Astrocyte (in vitro differentiated cells and primary cell): ENCODE results near the gene HOXB6. TPM values are rescaled to one million over a fixed set of nuclear protein-coding genes. Genes with fewer than 3 reads are reported as not detected.

Experiments used
- DNase-seq: peaks from one replicate; pipeline ENCODE4 v3.0.0-alpha.2; 2010; ENCODE audit warnings: low read depth
- FAIRE-seq: peaks from 2 replicates; lab custom pipeline; 2011; peaks lifted over from hg19 to GRCh38; lab: Jason Lieb, UNC
- H2AFZ ChIP-seq: 2 replicates; pipeline ENCODE4 v1.6.0; 2012; ENCODE audit warnings: low read depth, low read length, inconsistent platforms
- H3K27ac ChIP-seq: 2 replicates; pipeline ENCODE4 v1.5.1; 2011; ENCODE audit warnings: low read depth, low read length, inconsistent platforms
- H3K27me3 ChIP-seq: 2 replicates; pipeline ENCODE4 v1.6.0; 2011; ENCODE audit warnings: low read length, inconsistent platforms; ENCODE audit not compliant: insufficient read depth
- H3K36me3 ChIP-seq: 2 replicates; pipeline ENCODE4 v1.5.1; 2011; ENCODE audit warnings: low read length, inconsistent platforms; ENCODE audit not compliant: insufficient read depth
- H3K4me1 ChIP-seq: 2 replicates; pipeline ENCODE4 v1.5.1; 2011; ENCODE audit warnings: low read length, inconsistent platforms; ENCODE audit not compliant: insufficient read depth
- H3K4me2 ChIP-seq: 2 replicates; pipeline ENCODE4 v1.6.0; 2012; ENCODE audit warnings: low read length, inconsistent platforms
- H3K4me3 ChIP-seq: 2 replicates; pipeline ENCODE4 v1.5.1; 2011; ENCODE audit warnings: low read depth, mild to moderate bottlenecking, low read length, inconsistent platforms; ENCODE audit not compliant: insufficient read depth
- H3K79me2 ChIP-seq: 2 replicates; pipeline ENCODE4 v1.6.0; 2012; ENCODE audit warnings: mild to moderate bottlenecking, low read length, inconsistent platforms; ENCODE audit not compliant: insufficient read depth
- H3K9ac ChIP-seq: 2 replicates; pipeline ENCODE4 v1.6.0; 2012; ENCODE audit warnings: mild to moderate bottlenecking, low read length, inconsistent platforms
- H3K9me3 ChIP-seq: 2 replicates; pipeline ENCODE4 v1.5.1; 2012; ENCODE audit warnings: low read depth, mild to moderate bottlenecking, low read length, inconsistent platforms; ENCODE audit not compliant: insufficient read depth
- H4K20me1 ChIP-seq: 2 replicates; pipeline ENCODE4 v1.6.0; 2012; ENCODE audit warnings: low read length, inconsistent platforms; ENCODE audit not compliant: insufficient read depth
- H3K27ac Mint-ChIP-seq: one replicate; pipeline ENCODE4 v1.8.0; 2021; ENCODE audit warnings: mild to moderate bottlenecking, mixed read lengths; ENCODE audit not compliant: unreplicated experiment
- H3K27me3 Mint-ChIP-seq: one replicate; pipeline ENCODE4 v1.8.0; 2021; ENCODE audit warnings: low read depth, mixed read lengths; ENCODE audit not compliant: unreplicated experiment
- H3K36me3 Mint-ChIP-seq: one replicate; pipeline ENCODE4 v1.8.0; 2021; ENCODE audit warnings: low read depth, mixed read lengths; ENCODE audit not compliant: unreplicated experiment
- H3K4me1 Mint-ChIP-seq: one replicate; pipeline ENCODE4 v1.8.0; 2021; ENCODE audit warnings: low read depth, mixed read lengths; ENCODE audit not compliant: unreplicated experiment
- H3K4me3 Mint-ChIP-seq: one replicate; pipeline ENCODE4 v1.8.0; 2021; ENCODE audit warnings: mild to moderate bottlenecking, moderate library complexity, mixed read lengths; ENCODE audit not compliant: unreplicated experiment
- H3K9me3 Mint-ChIP-seq: one replicate; pipeline ENCODE4 v1.8.0; 2021; ENCODE audit warnings: mild to moderate bottlenecking, mixed read lengths; ENCODE audit not compliant: unreplicated experiment
- EZH2 ChIP-seq: IDR thresholded peaks from 2 replicates; pipeline ENCODE4 v1.6.1; 2012; ENCODE audit warnings: mild to moderate bottlenecking, low read length, inconsistent platforms; ENCODE audit not compliant: insufficient read depth
- total RNA-seq: library from RNA; stranded (reverse); gene quantifications from 2 replicates; pipeline ENCODE4 v1.2.1, GENCODE V29; 2021
- TF ChIP-seq, protein P1 (sequence below): IDR thresholded peaks from 2 replicates; pipeline ENCODE4 v1.5.1; 2011; ENCODE audit warnings: low read depth, mild to moderate bottlenecking, inconsistent platforms, low read length, moderate library complexity; ENCODE audit not compliant: insufficient read depth

HOXB6 gene
- total RNA-seq, 1 donor from 2014 or later: not detected

GRCh38 chr17:48584223-48584741 lies 20.5 kb downstream of the HOXB6 start:
- Mint-ChIP-seq H3K27ac (no peak overlapping the region), H3K27me3 (peaks cover 98% of the 10 kb centered on the region), H3K36me3 (no peaks in the 10 kb centered on the region), H3K4me1 (peaks cover 3% of the 10 kb centered on the region), H3K9me3 (peaks cover 32% of the 10 kb centered on the region), H3K4me3 (no peak overlapping the region)
- DNase-seq (no peak), FAIRE-seq (no peak)
- Histone ChIP-seq H3K79me2 (peaks cover 38% of the 10 kb centered on the region), H2AFZ (no peak overlapping the region), H3K4me2 (peak overlapping the region; percentile 90), H4K20me1 (peaks cover 4% of the 10 kb centered on the region), H3K9ac (no peak overlapping the region), H3K27me3 (peaks cover 84% of the 10 kb centered on the region), H3K27ac (no peak overlapping the region), H3K4me1 (peaks cover 14% of the 10 kb centered on the region), H3K36me3 (no peaks in the 10 kb centered on the region), H3K9me3 (no peaks in the 10 kb centered on the region), H3K4me3 (no peak overlapping the region)
- no peak for TF ChIP-seq EZH2
- TF ChIP-seq, protein P1, sequence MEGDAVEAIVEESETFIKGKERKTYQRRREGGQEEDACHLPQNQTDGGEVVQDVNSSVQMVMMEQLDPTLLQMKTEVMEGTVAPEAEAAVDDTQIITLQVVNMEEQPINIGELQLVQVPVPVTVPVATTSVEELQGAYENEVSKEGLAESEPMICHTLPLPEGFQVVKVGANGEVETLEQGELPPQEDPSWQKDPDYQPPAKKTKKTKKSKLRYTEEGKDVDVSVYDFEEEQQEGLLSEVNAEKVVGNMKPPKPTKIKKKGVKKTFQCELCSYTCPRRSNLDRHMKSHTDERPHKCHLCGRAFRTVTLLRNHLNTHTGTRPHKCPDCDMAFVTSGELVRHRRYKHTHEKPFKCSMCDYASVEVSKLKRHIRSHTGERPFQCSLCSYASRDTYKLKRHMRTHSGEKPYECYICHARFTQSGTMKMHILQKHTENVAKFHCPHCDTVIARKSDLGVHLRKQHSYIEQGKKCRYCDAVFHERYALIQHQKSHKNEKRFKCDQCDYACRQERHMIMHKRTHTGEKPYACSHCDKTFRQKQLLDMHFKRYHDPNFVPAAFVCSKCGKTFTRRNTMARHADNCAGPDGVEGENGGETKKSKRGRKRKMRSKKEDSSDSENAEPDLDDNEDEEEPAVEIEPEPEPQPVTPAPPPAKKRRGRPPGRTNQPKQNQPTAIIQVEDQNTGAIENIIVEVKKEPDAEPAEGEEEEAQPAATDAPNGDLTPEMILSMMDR: no peak

DNA sequence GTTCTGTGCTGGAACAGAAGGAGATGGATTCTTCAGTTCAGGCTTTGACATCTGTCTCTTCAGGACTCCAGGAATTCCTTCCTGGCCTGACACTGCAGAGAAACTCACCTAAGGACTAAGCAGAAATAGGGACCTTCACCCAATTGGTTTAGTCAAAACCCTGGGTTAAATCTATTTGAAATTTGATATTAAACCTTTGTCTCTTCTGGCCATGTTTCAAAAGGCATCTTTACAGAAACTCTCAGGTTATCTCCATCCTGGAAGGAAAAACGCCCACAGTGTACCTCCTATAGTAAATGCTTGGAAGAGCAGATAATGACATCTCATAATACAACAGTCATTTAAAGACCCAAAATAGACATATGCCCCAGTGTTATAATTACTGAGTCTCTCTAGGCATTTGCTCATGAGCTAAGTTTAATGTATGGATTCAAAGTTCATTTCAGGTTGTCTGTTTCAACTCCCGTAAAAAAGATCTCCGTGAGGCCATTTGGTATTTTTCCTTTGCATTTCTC lies 21.0 kb downstream of the HOXB6 start:
- H3K27ac ChIP-seq: no peak overlapping the region
- FAIRE-seq: no peak

More for the DNA sequence above, 21.0 kb downstream of the HOXB6 start:
- Histone ChIP-seq H3K79me2 (peaks cover 42% of the 10 kb centered on the region), H2AFZ (no peak overlapping the region), H3K4me2 (peak overlapping the region; percentile 90), H3K4me3 (no peak overlapping the region), H3K27me3 (peaks cover 84% of the 10 kb centered on the region), H3K4me1 (peaks cover 14% of the 10 kb centered on the region), H3K9ac (no peak overlapping the region), H4K20me1 (peaks cover 4% of the 10 kb centered on the region), H3K9me3 (no peaks in the 10 kb centered on the region), H3K36me3 (no peaks in the 10 kb centered on the region)
- peaks cover 98% of the 10 kb centered on the region for H3K27me3 Mint-ChIP-seq
- H3K4me3 Mint-ChIP-seq: no peak overlapping the region
- peaks cover 2% of the 10 kb centered on the region for H3K36me3 Mint-ChIP-seq
- no peak overlapping the region for H3K27ac Mint-ChIP-seq
- H3K9me3 Mint-ChIP-seq: peaks cover 37% of the 10 kb centered on the region
- DNase-seq: no peak
- peaks cover 3% of the 10 kb centered on the region for H3K4me1 Mint-ChIP-seq
- TF ChIP-seq, protein P1: no peak
- TF ChIP-seq EZH2: no peak
